Measurements from ENCODE around the gene PRTFDC1.

PRTFDC1 gene

GRCh38 chr10:24869354-24870015 is 82.9 kb downstream of the PRTFDC1 start:
- DNase-seq (ENCODE audit: low read depth), result no peak
- no peak overlapping the region for H3K4me3 ChIP-seq (ENCODE audit: low read depth, low read length)
- no peak for TF ChIP-seq CTCF (IDR thresholded peaks at IDR 0.05; ENCODE audit: low read depth, low read length, missing control alignments)

- no peak overlapping the region for H3K4me3 ChIP-seq (ENCODE audit: low read depth, low read length)
- no peak for TF ChIP-seq CTCF (IDR thresholded peaks at IDR 0.05; ENCODE audit: low read depth, low read length, missing control alignments)
- no peak for DNase-seq (ENCODE audit: low read depth)
Measured at GRCh38 chr10:24866604-24867583, 85.5 kb downstream of the PRTFDC1 start.

GRCh38 chr10:24865783-24866182 is 86.6 kb downstream of the PRTFDC1 start:
- DNase-seq (ENCODE audit: low read depth), result no peak
- no peak for TF ChIP-seq CTCF (IDR thresholded peaks at IDR 0.05; ENCODE audit: low read depth, low read length, missing control alignments)
- H3K4me3 ChIP-seq (ENCODE audit: low read depth, low read length), result no peak overlapping the region

- TF ChIP-seq CTCF (IDR thresholded peaks at IDR 0.05; ENCODE audit: low read depth, low read length, missing control alignments), result no peak
- H3K4me3 ChIP-seq (ENCODE audit: low read depth, low read length), result no peak overlapping the region
- no peak for DNase-seq (ENCODE audit: low read depth)
Measured at GRCh38 chr10:24862589-24862988, 89.8 kb downstream of the PRTFDC1 start.

GRCh38 chr10:24858288-24859270 is 93.8 kb downstream of the PRTFDC1 start:
- no peak overlapping the region for H3K4me3 ChIP-seq (ENCODE audit: low read depth, low read length)
- DNase-seq (ENCODE audit: low read depth), result no peak
- TF ChIP-seq CTCF (IDR thresholded peaks at IDR 0.05; ENCODE audit: low read depth, low read length, missing control alignments), result no peak

GRCh38 chr10:24857031-24857725 is 95.2 kb downstream of the PRTFDC1 start:
- DNase-seq (ENCODE audit: low read depth), result no peak
- no peak overlapping the region for H3K4me3 ChIP-seq (ENCODE audit: low read depth, low read length)
- TF ChIP-seq CTCF (IDR thresholded peaks at IDR 0.05; ENCODE audit: low read depth, low read length, missing control alignments), result no peak

Data from GM12864 (cell line).